Esophagus squamous epithelium (tissue), 5 donors: ENCODE results near the gene FNDC1. TPM values are rescaled to one million over a fixed set of nuclear protein-coding genes. Genes with fewer than 3 reads are reported as not detected.

Experiments
- DNase-seq: peaks from one replicate; lab custom pipeline; 2025; lab: John Stamatoyannopoulos, UW
- H3K27ac ChIP-seq, 4 donors: fragments of 200-600 bp; sonication (generic); one replicate each; pipeline ENCODE4 v1.5.1; 2016 to 2019; ENCODE audit warnings: mild to moderate bottlenecking in 1 of 4
- H3K27me3 ChIP-seq, 4 donors: fragments of 200-600 bp; sonication (generic); 1 replicate in 3 of 4; 2 replicates in 1 of 4; pipeline versions ENCODE4 v1.5.1 to v1.6.0; 2017 to 2021; ENCODE audit warnings: antibody characterized with exemption in 1 of 4
- H3K36me3 ChIP-seq, 3 donors: fragments of 200-600 bp; sonication (generic); one replicate each; pipeline ENCODE4 v1.5.1; 2016 to 2019
- H3K4me1 ChIP-seq, 3 donors: fragments of 200-600 bp; sonication (generic); one replicate each; pipeline ENCODE4 v1.5.1; 2017 to 2019
- H3K4me3 ChIP-seq, 4 donors: fragments of 200-600 bp; sonication (generic); 1 replicate in 3 of 4; 2 replicates in 1 of 4; pipeline ENCODE4 v1.5.1; 2016 to 2019; ENCODE audit warnings: mild to moderate bottlenecking in 2 of 4, moderate library complexity in 1 of 4
- H3K9me3 ChIP-seq, 3 donors: fragments of 200-600 bp; sonication (generic); one replicate each; pipeline ENCODE4 v1.5.1; 2016 to 2019
- CTCF ChIP-seq, 6 experiments: fragments of 450-650 bp in 4 of 6; fragments of 200-600 bp in 2 of 6; sonication (generic) in 2 of 6; IDR thresholded peaks; one replicate each; pipeline ENCODE4 v1.5.1; 2016 to 2019; ENCODE audit warnings: antibody characterized with exemption in 6 of 6, mild to moderate bottlenecking in 4 of 6, moderate library complexity in 4 of 6
- POLR2A ChIP-seq, 4 donors: fragments of 450-650 bp; IDR thresholded peaks; one replicate each; pipeline ENCODE4 v1.6.1; 2017; ENCODE audit warnings: antibody characterized with exemption in 4 of 4, mild to moderate bottlenecking in 4 of 4, moderate library complexity in 3 of 4
- WGBS, 2 donors: methylation state at CpG; one replicate each; pipeline ENCODE4 v1.1.5; 2018; 5-methylcytosine and 5-hydroxymethylcytosine counted together
- intact Hi-C: fragments of 100-400 bp; cut with DNase I; formaldehyde crosslinking; loops from one replicate; pipeline ENCODE4 v1.15.0; 2022
- total RNA-seq, 4 donors: library from RNA; depleted of rRNA; stranded (reverse); fragments of >200 nt; gene quantifications; one replicate each; pipeline ENCODE4 v1.1.0, GENCODE V29; 2016
- donor health status: DM: yes; HTN: yes; CAD: no.

The FNDC1 gene
- total RNA-seq, 4 donors from 2014 or later, result 0.04 to 0.38 (median 0.06) TPM; not detected in 1

DNA sequence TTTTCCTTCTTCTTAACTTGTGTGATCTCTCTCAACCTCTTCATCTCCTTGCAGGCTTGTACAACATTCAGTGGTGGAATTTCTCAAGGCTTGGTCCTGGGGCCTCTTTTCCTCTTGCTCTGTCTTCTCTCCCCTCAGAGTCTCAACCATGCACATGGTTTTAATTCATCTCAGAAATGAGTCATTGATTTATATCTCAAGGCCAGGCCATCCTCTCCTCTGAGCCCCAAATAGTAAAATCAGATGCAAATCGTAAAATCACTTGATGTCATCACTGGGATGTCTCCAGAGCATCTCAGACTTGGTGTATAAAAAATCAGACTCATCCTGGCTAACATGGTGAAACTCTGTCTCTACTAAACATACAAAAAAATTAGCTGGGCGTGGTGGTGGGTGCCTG is 85.0 kb downstream of the FNDC1 start:
- Histone ChIP-seq H3K27ac (no peak overlapping the region), H3K36me3 (no peaks in the 10 kb centered on the region), H3K4me3 (no peak overlapping the region), H3K27me3 (no peaks in the 10 kb centered on the region), H3K4me1 (peaks cover 0 to 24% (median 0%) of the 10 kb centered on the region in 3 donors), H3K9me3 (no peaks in the 10 kb centered on the region)
- TF ChIP-seq POLR2A (IDR thresholded peaks at IDR 0.05) (no peak), CTCF (IDR thresholded peaks at IDR 0.05) (no peak)
- DNase-seq, result no peak
- WGBS, 2 donors, result 75 to 80% methylated on average over 2 of the region's 2 CpGs
- intact Hi-C loops, result no loop called here

GRCh38 chr6:159255434-159255951 is 86.3 kb downstream of the FNDC1 start:
- Histone ChIP-seq H3K27ac (no peak overlapping the region), H3K4me3 (no peak overlapping the region), H3K9me3 (no peaks in the 10 kb centered on the region), H3K27me3 (no peaks in the 10 kb centered on the region), H3K4me1 (peaks cover 0 to 14% (median 0%) of the 10 kb centered on the region in 3 donors), H3K36me3 (no peaks in the 10 kb centered on the region)
- 72 to 76% methylated on average over 4 of the region's 4 CpGs for WGBS, 2 donors
- no peak for TF ChIP-seq POLR2A (IDR thresholded peaks at IDR 0.05)
- DNase-seq, result no peak
- intact Hi-C loops, result no loop called here

DNA sequence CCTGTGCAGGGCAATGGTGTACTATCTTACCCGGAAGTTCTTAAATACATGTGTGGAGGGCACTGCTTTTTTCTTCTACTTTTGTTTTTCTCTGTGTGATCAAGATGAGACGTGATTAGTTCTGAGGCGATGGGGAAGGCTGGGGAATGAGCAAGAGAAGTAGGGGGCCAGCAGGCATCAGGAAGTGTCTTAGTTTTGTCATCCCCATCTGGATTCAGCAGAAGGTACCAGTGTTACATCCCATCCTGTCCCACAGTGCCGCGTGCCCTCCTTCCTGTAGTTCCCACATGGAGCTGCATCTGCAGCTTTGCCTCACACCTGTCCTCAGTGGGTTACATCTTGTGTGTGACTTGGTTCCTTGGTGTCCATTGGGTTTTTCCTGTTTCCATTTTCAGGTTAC is 86.9 kb downstream of the FNDC1 start:
- no peak for TF ChIP-seq POLR2A (IDR thresholded peaks at IDR 0.05)
- TF ChIP-seq CTCF (IDR thresholded peaks at IDR 0.05), result no peak
- Histone ChIP-seq H3K4me3 (no peak overlapping the region), H3K4me1 (peaks cover 0 to 14% (median 0%) of the 10 kb centered on the region in 3 donors), H3K9me3 (no peaks in the 10 kb centered on the region), H3K36me3 (no peaks in the 10 kb centered on the region), H3K27ac (no peak overlapping the region), H3K27me3 (no peaks in the 10 kb centered on the region)
- DNase-seq, result no peak
- 92 to 94% methylated on average over 5 of the region's 5 CpGs for WGBS, 2 donors
- intact Hi-C loops, result no loop called here

DNA sequence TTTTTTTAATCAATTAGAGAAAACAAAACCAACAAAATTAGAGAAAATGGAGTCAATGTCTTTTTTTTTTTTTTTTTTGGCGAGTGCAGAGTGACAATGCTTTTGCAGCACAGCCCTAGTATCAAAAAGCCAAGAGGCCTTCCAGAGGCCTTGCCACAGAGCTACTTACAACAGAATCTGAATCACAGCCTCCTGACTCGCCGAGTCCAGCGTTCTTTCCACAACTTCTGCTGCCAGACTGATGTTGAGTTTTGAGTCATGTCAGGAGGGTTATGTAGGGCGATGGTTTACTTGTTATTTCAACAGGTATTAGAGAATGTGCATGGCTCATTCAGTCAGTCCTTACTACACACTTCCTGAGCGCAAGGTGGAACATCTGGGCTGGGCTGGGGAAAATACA is 88.6 kb downstream of the FNDC1 start:
- no peak for TF ChIP-seq CTCF (IDR thresholded peaks at IDR 0.05)
- DNase-seq, result no peak
- Histone ChIP-seq H3K27ac (no peak overlapping the region), H3K36me3 (no peaks in the 10 kb centered on the region), H3K4me1 (peaks cover 0 to 8% (median 0%) of the 10 kb centered on the region in 3 donors), H3K4me3 (no peak overlapping the region), H3K9me3 (no peaks in the 10 kb centered on the region), H3K27me3 (no peaks in the 10 kb centered on the region)
- WGBS, 2 donors, result 60 to 74% methylated on average over 6 of the region's 6 CpGs
- intact Hi-C loops, result no loop called here

DNA sequence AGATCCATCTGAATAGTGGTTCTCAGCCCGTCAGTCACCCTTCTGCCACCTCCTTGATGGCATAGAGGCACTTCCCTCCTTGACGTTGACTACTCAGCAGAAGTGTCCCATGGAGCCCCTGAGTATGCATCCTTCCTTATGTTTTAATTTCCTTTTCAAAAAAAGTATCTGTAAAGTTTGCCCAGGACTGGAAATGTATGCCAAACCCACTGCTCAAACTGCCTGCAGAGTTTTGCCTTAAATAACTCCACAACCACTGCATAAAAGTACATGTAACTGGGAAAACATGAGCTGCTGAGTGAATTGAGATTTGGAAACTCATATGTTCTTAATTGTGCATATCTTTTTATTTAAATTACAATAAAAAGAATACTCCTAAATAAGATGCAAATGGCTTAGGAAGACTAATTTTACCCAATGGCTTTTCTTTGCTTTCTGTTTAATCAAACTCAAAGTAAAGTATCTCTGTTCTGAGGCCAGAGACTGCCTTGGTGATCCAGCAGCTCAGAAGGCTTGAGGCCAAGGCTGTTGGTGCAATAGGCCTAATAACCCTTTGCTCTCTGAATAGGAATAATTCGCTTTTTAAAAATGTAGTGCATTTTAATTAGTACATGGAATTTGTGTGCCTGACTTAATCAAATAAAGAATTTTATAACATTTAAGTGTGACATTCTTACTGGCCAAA is 90.4 kb downstream of the FNDC1 start:
- no peaks in the 10 kb centered on the region for H3K4me1 ChIP-seq
- TF ChIP-seq CTCF (IDR thresholded peaks at IDR 0.05), result no peak
- TF ChIP-seq POLR2A (IDR thresholded peaks at IDR 0.05), result no peak
- H3K36me3 ChIP-seq, result no peaks in the 10 kb centered on the region
- H3K27ac ChIP-seq, result no peak overlapping the region
- H3K9me3 ChIP-seq, result no peaks in the 10 kb centered on the region
- 66 to 79% methylated on average over 3 of the region's 3 CpGs for WGBS, 2 donors
- no peaks in the 10 kb centered on the region for H3K27me3 ChIP-seq
- intact Hi-C loops, result no loop called here
- H3K4me3 ChIP-seq, result no peak overlapping the region
- no peak for DNase-seq
